Stimulated activated CD4-positive, alpha-beta T cell treated with anti-CD3 and anti-CD28 coated beads, Interleukin-15, amount 100 ng/mL, for 48 hours (primary cell): Measurements from ENCODE around the gene ANO10.
"Not testable (repeated sequence)": the region's sequence is repeated elsewhere in the genome, so short reads cannot be mapped to it uniquely, and the experiment has no call there.

Experiments
- DNase-seq, 2 donors: peaks; one replicate each; pipeline ENCODE4 v3.0.0-alpha.2; 2020; ENCODE audit warnings: low read depth in 2 of 2

Gene ANO10

GRCh38 chr3:43621656-43622432 lies at the start of gene ANO10:
Gene ANO10, minus strand, starts transcription at chr3:43622011. Its CDS starts 16,159 bp downstream, at chr3:43605852.
- peak; percentile 92 to 96 for DNase-seq

GRCh38 chr3:43670635-43671522 lies 49.1 kb upstream of the ANO10 start:
- no peak for DNase-seq

GRCh38 chr3:43665011-43665410 lies 43.2 kb upstream of the ANO10 start:
- not testable (repeated sequence) for DNase-seq

GRCh38 chr3:43661376-43661775 lies 39.6 kb upstream of the ANO10 start:
- DNase-seq: not testable (repeated sequence)

GRCh38 chr3:43659250-43659880 lies 37.6 kb upstream of the ANO10 start:
- no peak for DNase-seq

GRCh38 chr3:43656390-43656789 lies 34.6 kb upstream of the ANO10 start:
- DNase-seq: not testable (repeated sequence)

- no peak for DNase-seq
These were observed 28.5 kb upstream of the ANO10 start for GRCh38 chr3:43650345-43650744.

- no peak for DNase-seq
These were observed 27.7 kb upstream of the ANO10 start for GRCh38 chr3:43649365-43649968.

- DNase-seq: no peak
These were observed 27.1 kb upstream of the ANO10 start for GRCh38 chr3:43648957-43649356.

- no peak for DNase-seq
These were observed 25.7 kb upstream of the ANO10 start for GRCh38 chr3:43647331-43648166.

GRCh38 chr3:43644443-43644842 lies 22.6 kb upstream of the ANO10 start:
- no peak for DNase-seq

- DNase-seq: no peak
These were observed 19.7 kb upstream of the ANO10 start for GRCh38 chr3:43641306-43642114.

GRCh38 chr3:43640681-43641080 lies 18.9 kb upstream of the ANO10 start:
- no peak for DNase-seq

GRCh38 chr3:43638594-43639447 lies 17.0 kb upstream of the ANO10 start:
- peak in 1 of 2 donors; percentile 40 for DNase-seq

GRCh38 chr3:43637702-43638101 lies 15.9 kb upstream of the ANO10 start:
- no peak for DNase-seq

GRCh38 chr3:43632986-43633385 lies 11.2 kb upstream of the ANO10 start:
- no peak for DNase-seq

- no peak for DNase-seq
These were observed 10.5 kb upstream of the ANO10 start for GRCh38 chr3:43632269-43632733.

- no peak for DNase-seq
These were observed 7.9 kb upstream of the ANO10 start for GRCh38 chr3:43629741-43630140.

- DNase-seq: no peak
These were observed 7.4 kb upstream of the ANO10 start for GRCh38 chr3:43629257-43629656.
